Progenitor cell of endocrine pancreas (in vitro differentiated cells): ENCODE results near the gene CYP27B1. TPM values are rescaled to one million over a fixed set of nuclear protein-coding genes. Genes with fewer than 3 reads are reported as not detected.
"Not testable (repeated sequence)": the region's sequence is repeated elsewhere in the genome, so short reads cannot be mapped to it uniquely, and the experiment has no call there.

Experiments
- DNase-seq: peaks from one replicate; pipeline ENCODE4 v3.0.0; 2021; ENCODE audit warnings: low spot score; ENCODE audit not compliant: unreplicated experiment
- H3K27ac Mint-ChIP-seq: 2 replicates; pipeline ENCODE4 v1.8.0; 2021; ENCODE audit warnings: mild to moderate bottlenecking, moderate library complexity, mixed read lengths
- H3K27me3 Mint-ChIP-seq: 2 replicates; pipeline ENCODE4 v1.8.0; 2021; ENCODE audit warnings: mixed read lengths
- H3K36me3 Mint-ChIP-seq: 2 replicates; pipeline ENCODE4 v1.8.0; 2022; ENCODE audit warnings: mixed read lengths; ENCODE audit not compliant: insufficient read depth
- H3K4me1 Mint-ChIP-seq: 2 replicates; pipeline ENCODE4 v1.8.0; 2021; ENCODE audit warnings: low read depth, mixed read lengths
- H3K4me3 Mint-ChIP-seq: 2 replicates; pipeline ENCODE4 v1.8.0; 2021; ENCODE audit warnings: low read depth, mild to moderate bottlenecking, moderate library complexity, mixed read lengths
- H3K9me3 Mint-ChIP-seq: 2 replicates; pipeline ENCODE4 v1.8.0; 2021; ENCODE audit warnings: low read depth, mixed read lengths
- CTCF ChIP-seq: fragments of 200-600 bp; sonication (generic); IDR thresholded peaks from one replicate; pipeline ENCODE4 v1.5.0; 2021; ENCODE audit warnings: antibody characterized with exemption, mild to moderate bottlenecking; ENCODE audit not compliant: unreplicated experiment
- total RNA-seq: library from RNA; stranded (reverse); gene quantifications from 2 replicates; pipeline ENCODE4 v1.2.1, GENCODE V29; 2021

CYP27B1 gene
- total RNA-seq, 1 donor from 2014 or later = 2.0 TPM

DNA sequence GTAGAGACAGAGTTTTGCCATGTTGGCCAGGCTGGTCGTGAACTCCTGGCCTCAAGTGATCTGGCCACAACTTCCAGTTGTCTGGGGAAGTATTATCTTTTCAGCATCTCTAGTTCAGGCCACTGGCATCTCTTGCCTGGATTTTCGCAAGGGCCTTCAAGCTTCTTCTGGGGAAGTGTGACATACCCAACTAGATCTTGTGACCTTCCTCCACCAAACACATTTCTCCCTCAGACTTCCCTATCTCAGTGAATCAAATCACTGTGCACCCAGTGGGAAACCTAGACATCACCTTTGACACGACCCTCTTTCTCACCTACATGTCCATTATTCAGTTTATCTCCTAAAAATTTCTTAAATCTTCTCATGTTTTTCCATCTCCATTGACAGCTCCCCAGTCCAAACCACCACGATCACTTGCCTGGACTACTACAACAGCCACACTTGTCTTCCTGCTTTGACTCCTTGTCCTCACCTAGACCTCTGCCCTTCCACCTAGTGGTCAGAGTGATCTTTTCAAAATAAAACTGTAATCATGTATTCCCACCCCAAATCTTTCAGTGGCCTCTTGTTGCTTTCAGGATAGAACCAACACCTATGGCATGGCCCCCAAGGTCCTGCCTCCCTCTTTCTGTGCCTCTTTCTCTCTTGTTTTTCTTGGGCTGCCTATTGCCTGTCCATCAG lies 8.8 kb upstream of the CYP27B1 start:
- Mint-ChIP-seq H3K4me1 (peaks cover 9% of the 10 kb centered on the region), H3K27ac (no peak overlapping the region), H3K4me3 (peak overlapping the region; percentile 8), H3K27me3 (peaks cover 2% of the 10 kb centered on the region), H3K36me3 (peaks cover 5% of the 10 kb centered on the region), H3K9me3 (no peaks in the 10 kb centered on the region)
- no peak for DNase-seq
- peak; percentile 14 for TF ChIP-seq CTCF

- H3K36me3 Mint-ChIP-seq = peaks cover 6% of the 10 kb centered on the region
- H3K4me3 Mint-ChIP-seq = no peak overlapping the region
- no peak overlapping the region for H3K27ac Mint-ChIP-seq
- H3K27me3 Mint-ChIP-seq = peaks cover 2% of the 10 kb centered on the region
- no peaks in the 10 kb centered on the region for H3K9me3 Mint-ChIP-seq
- no peak for TF ChIP-seq CTCF
- DNase-seq = no peak
- peaks cover 9% of the 10 kb centered on the region for H3K4me1 Mint-ChIP-seq
Observed at GRCh38 chr12:57775044-57775443, 8.2 kb upstream of the CYP27B1 start.

- H3K27me3 Mint-ChIP-seq = not testable (repeated sequence)
Observed at GRCh38 chr12:57774634-57775033, 7.8 kb upstream of the CYP27B1 start.

DNA sequence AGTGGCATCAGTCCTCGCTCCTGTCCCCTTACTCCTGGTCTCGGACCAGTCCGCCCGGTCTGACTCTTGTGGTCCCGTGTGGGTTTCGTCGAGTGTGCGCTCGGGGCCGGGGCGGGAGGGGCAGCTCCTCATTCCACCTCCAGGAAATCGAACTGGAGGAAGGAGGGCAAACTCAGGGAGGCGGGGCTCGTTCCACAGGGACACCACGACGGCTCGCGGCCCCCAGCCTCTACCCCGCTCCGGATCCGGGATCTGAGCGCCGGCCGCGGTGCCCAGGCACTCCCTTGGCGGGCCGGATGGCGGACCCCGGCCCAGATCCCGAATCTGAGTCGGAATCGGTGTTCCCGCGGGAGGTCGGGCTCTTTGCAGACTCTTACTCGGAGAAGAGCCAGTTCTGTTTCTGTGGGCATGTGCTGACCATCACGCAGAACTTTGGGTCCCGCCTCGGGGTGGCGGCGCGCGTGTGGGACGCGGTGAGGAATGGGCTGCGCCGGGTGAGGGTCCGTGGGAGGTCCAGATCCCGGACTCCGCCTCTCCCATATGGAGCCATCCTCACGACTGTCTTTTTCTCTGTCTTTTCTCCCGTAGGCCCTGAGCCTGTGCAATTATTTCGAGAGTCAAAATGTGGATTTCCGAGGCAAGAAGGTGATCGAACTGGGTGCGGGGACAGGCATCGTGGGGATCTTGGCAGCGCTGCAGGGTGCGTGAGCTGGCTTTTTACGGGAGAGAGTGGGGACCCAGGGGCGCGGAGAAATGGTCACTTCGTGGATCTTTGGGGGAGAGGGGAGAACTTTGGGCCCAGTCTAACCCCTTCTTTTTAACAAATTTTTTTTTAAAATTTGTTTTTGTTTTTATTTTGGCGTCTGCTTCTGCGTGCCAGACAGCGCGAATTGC lies 5.8 kb upstream of the CYP27B1 start, which contains the start of gene EEF1AKMT3:
TSS of gene EEF1AKMT3 (plus strand) at position 186 of the 894 bp plus-strand sequence. CDS start at position 297, 111 bp downstream.
- DNase-seq = peak; percentile 45
- no peak for TF ChIP-seq CTCF
- Mint-ChIP-seq H3K27ac (peak within 1 kb of the TSS; percentile 99), H3K4me1 (peaks cover 9% of the 10 kb centered on the region), H3K36me3 (peaks cover 9% of the 10 kb centered on the region), H3K9me3 (no peaks in the 10 kb centered on the region), H3K4me3 (peak within 1 kb of the TSS; percentile 98), H3K27me3 (peaks cover 11% of the 10 kb centered on the region)

More at GRCh38 chr12:57774634-57775033, 7.8 kb upstream of the CYP27B1 start:
- not testable (repeated sequence) for H3K9me3 Mint-ChIP-seq, H3K4me3 Mint-ChIP-seq, H3K36me3 Mint-ChIP-seq, H3K27ac Mint-ChIP-seq, H3K4me1 Mint-ChIP-seq, DNase-seq

- Mint-ChIP-seq H3K27ac (peak within 1 kb of the TSS; percentile 99), H3K36me3 (peaks cover 9% of the 10 kb centered on the region), H3K4me1 (peaks cover 9% of the 10 kb centered on the region), H3K27me3 (peaks cover 18% of the 10 kb centered on the region), H3K4me3 (peak within 1 kb of the TSS; percentile 98), H3K9me3 (no peaks in the 10 kb centered on the region)
- no peak for TF ChIP-seq CTCF
- peak; percentile 86 for DNase-seq
Observed at GRCh38 chr12:57771873-57772428, 5.1 kb upstream of the CYP27B1 start, which contains the start of gene METTL1. Gene METTL1, minus strand, starts transcription at chr12:57772105. Its CDS starts 22 bp downstream, at chr12:57772083.
